IPS DF 4.7 (cell line): ENCODE data around the gene GRIFIN.

ENCODE experiments used
- DNase-seq: peaks from one replicate; pipeline ENCODE4 v3.0.0-alpha.2; 2013; ENCODE audit warnings: low spot score; ENCODE audit errors: extremely low read depth

Gene GRIFIN, protein sequence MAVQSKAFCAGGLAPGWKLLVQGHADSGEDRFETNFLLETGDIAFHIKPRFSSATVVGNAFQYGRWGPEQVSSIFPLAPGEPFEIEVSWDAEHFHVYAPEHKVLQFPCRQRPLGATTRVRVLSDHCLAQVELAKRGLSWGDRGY

DNA sequence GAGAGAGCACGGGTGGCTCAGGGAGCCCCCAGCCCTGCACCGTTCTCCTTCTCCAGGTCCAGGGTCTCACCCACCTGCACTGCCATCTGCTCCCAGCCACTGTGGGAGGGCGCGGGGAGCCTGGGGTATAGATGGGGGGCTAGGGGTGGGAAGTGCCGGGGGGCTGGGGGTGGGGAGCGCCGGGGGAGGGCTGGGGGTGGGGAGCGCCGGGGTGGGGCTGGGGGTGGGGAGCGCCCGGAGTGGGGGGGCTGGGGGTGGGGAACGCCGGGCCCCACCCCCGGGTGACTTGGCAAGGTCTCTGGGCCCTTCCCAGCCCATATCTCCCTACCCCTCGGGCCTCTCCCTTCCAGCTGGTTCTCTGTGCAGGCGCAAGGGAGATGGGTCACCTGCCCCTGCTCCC is at the start of gene GRIFIN:
GRIFIN (minus strand) TSS at position 101 of the 400 bp plus-strand sequence; CDS start at position 86, 15 bp downstream.
- DNase-seq, result no peak

- no peak for DNase-seq
Observed at GRCh38 chr7:2524808-2525657, 48.8 kb upstream of the GRIFIN start.

DNA sequence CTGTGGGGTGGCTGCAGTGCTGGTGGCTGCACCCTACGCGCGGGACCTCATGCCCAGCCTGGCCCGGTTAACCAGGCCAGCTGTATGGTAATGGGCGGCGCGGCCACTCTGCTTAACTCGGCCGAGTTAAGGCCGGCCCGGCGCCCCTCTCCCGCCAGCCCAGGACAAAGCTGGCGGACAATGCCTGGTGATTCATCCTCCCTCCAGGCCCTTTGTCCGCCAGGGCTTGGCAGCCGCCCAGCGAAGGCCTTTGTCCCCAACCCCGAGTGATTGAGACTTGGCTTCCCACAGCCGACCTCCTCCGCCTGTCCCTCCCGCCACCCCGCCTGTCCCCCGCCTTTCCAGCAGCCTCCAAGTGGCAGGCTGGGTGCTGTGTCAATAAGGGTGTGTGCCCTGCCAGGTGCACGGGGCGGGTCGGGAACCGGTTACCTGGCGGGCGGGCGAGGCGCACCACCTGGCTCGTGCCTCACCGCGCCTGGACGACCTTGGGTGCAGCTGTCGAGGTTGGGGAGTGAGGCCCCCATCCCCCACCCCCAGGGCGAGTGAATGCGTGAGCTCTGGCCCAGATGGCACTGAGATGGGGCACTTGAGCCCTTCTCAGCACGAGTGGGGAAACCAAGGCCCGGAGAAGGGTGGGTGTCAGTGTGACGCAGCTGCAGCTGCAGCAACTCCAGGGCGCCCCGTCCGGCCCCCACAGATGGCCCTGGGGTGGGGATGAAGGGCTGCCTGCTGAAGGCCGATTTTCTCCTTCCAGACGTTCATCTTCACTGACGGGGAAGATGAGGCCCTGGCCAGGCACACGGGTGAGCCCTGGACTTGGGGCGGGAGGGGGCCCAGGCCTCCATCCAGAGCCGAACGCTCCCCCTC is 48.0 kb upstream of the GRIFIN start:
- no peak for DNase-seq

DNA sequence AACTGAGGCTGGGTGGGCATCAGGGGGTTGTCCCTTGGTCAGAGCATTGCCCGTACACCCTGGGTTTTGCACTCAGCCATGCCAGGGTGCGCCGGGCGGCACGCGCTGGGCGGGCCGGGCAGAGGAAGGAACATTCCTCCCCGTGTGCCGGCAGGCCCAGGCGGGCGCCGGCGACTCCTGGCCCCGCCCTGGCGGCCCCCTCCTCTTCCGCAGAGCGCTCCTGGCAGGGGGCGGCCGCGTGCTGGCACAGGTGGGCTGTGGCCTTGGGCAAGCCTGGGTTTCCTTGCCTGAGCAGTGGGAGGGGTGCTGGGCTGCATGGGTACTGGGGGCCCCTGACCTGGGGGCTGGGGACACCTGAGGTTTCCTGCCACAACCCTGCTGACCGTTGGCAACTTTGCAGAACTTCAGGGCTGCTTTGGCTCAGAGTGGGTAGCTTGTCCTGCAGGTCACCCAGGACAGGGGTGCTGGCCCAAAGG is 47.3 kb upstream of the GRIFIN start:
- DNase-seq, result no peak

DNA sequence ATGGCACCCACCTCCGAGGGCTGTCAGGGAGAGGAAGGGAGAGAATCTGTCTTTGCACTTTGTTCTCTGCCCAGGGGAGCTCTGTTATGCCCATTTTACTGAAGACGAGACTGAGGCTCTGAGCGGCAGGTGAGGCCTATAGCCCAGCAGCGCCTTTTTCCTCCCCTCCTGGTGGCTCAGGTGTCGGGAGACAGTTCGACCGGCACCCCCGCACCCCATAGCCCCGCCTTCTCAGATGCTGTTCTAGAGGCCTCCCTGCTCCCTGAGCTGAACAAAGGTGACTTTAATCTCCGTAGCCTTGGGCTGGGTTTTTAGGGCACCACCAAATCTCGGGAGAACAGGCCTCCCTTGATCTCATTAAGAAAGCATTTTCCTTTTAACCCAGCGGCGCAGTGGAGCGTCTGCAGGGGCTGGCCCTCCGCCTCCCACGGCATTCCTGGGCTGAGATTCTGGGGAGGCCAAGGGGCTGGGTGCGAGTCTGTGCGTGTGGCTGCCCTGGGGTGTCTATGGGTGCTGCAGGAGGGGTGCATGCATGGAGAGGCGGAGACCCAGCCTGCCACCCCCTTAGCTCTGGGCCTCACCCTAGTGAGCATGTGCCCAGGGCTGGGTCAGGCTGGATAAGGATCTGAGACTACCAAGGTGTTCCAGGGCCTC is 46.7 kb upstream of the GRIFIN start:
- no peak for DNase-seq

- DNase-seq, result no peak
Observed at GRCh38 chr7:2521952-2522591, 45.9 kb upstream of the GRIFIN start.

- no peak for DNase-seq
Observed at GRCh38 chr7:2521341-2521745, 45.1 kb upstream of the GRIFIN start.

- no peak for DNase-seq
Observed at GRCh38 chr7:2520761-2521290, 44.6 kb upstream of the GRIFIN start.

GRCh38 chr7:2520131-2520760 is 44.0 kb upstream of the GRIFIN start:
- no peak for DNase-seq

DNA sequence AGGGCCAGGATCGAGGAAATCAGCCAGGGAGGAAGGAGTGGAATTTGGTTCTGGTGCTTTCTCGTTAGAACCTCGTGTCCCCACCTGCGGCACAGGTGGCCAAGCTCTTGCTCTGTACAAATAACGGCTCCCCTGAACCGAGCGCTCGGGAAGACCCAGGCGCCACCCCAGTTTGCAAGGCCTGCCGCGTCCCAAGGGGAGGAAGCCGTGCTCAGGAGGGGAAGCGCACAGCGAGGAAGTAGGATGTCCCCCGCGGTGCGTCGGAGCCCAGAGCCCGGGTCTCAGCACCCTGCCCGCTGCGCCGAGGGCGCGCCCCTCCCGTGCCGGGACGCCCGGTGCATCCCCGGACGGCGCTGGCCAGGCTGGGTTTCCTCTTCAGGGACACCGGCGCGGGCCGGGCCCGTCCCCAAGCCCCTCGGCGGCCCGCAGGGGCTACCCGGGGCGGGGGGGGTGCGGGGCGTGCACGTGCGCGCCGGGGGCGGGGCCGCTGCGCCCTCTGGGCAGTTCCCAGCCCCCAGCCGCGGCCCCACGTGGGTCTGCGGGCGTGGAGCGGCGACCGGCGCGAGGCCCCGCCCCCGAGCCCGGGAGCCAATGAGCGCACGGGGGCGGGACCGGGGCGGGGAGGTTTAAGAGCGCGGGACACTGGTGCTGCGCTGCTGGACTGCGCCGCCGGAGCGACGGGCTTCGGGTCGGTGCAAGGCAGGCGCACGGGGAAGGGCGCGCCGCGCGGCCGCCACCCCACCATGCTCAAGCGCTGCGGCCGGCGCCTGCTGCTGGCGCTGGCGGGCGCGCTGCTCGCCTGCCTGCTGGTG is 43.1 kb upstream of the GRIFIN start, which contains the start of gene LFNG:
LFNG (plus strand) TSS at position 656 of the 812 bp plus-strand sequence; CDS start at position 744, 88 bp downstream.
- no peak for DNase-seq

DNA sequence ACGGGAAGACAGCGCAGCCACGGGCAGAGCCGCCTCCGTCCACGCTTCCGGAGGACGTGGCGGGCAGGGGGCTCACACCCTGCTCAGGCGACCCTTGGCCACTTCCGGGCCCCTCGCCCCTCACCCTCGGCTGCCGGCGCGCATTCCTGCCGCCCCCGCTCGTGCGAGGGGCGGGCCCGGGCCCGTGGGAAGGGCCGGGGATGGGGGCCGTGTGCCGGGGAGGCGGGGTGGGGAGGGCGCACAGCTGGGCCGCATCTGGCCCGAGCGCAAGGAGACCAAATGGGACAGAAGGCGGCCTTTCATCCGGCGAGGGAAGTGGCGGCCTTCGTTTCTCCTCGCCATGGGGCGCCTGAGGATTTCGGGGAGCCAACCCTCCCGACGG is 42.5 kb upstream of the GRIFIN start:
- DNase-seq, result no peak

DNA sequence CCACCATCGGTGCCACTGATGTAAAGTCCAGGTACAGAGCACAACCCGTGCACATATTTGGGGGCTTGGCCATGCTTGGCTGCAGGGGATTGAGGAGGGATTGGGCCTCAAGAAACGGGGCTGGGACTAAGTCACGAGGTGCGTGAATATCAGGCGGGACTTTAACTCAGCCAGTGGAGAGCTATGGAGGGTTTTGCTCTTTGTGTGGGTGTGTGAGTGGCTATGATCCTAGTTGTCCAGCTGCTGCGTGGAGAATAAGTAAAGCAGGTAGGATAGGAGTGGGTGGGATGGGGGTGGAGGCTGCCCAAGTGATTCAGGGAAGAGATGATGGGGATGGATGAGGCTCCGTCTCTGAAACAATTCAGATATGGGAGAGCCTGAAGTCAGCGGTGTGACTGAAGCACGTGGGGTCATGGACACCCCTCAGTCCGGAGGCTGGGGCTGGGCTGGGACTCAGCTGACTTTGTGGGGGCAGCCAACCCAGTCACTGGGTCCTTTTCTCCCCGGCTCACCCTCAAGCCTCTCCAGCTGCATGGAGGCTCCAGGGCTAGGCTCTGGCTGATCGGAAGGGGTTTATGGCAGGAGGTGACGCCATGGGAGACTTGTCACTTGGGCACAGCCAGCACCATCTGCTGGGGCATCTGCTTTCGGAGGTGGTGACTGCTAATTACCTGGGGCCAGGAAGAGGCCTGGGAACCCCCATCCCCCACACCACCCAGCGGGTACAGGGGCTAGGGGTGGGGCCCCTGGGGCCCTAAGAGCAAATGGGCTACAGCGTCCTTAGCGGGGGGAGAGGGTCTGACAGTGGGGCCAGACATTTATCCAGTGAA is 41.7 kb upstream of the GRIFIN start:
- DNase-seq, result no peak

DNA sequence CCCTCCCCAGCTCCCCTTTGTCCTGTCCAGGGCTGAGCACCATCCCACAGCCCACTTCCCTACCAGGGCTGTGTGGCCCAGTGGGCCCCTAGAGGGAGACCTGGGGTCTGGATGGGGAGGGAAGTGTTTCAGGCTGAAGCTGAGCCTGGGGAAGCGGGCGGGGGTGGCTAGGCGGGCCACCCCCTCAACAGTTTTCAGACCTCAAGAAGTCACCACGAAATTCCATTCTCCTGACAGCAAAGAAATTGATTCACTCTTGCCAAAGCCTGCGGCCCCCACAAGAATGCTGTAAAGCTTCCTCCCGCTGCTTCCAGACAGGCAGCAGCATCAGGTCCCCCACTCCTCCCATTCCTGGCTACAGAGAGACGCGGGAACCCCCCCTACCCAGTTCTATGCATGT is 40.8 kb upstream of the GRIFIN start:
- DNase-seq, result no peak

GRCh38 chr7:2516194-2516555 is 40.0 kb upstream of the GRIFIN start:
- DNase-seq, result no peak

- DNase-seq, result no peak
Observed at GRCh38 chr7:2515424-2516193, 39.4 kb upstream of the GRIFIN start.

- DNase-seq, result no peak
Observed at GRCh38 chr7:2514473-2515423, 38.5 kb upstream of the GRIFIN start.
